B cell (primary cell): ENCODE data around the gene SFTPB. TPM values are rescaled to one million over a fixed set of nuclear protein-coding genes. Genes with fewer than 3 reads are reported as not detected.

Experiments used
- ATAC-seq: fragments of 200-7000 bp; cut with Tn5 transposase; one replicate; pipeline ENCODE4 v1.10.0; 2021; ENCODE audit warnings: low read depth, mild to moderate bottlenecking, moderate number of reproducible peaks, moderate library complexity
- CTCF ChIA-PET: fragments of 350-600 bp; sonication (Branson Sonifier 250); formaldehyde crosslinking; loops from one replicate; lab custom pipeline; 2021; ENCODE audit warnings: antibody characterized with exemption, inconsistent platforms; lab: Charles Lee
- POLR2A ChIA-PET: fragments of 350-600 bp; sonication (Branson Sonifier 250); formaldehyde crosslinking; loops from one replicate; lab custom pipeline; 2021; ENCODE audit warnings: antibody characterized with exemption; lab: Charles Lee
- DNase-seq: peaks from one replicate; pipeline ENCODE4 v3.0.0; 2013
- H2AFZ ChIP-seq: 2 replicates; pipeline ENCODE4 v1.6.1; 2012; ENCODE audit warnings: mild to moderate bottlenecking, low read depth, low read length; ENCODE audit not compliant: insufficient read depth, poor library complexity, severe bottlenecking
- H3K27ac ChIP-seq, 2 donors: 1 replicate in 1 of 2; 2 replicates in 1 of 2; pipeline ENCODE4 v1.5.1; 2012 to 2013; ENCODE audit warnings: low read length in 2 of 2, mild to moderate bottlenecking in 2 of 2, moderate library complexity in 1 of 2
- H3K27me3 ChIP-seq, 4 experiments: fragments of 200-600 bp in 1 of 4; sonication (generic) in 1 of 4; replicated peaks in 1 of 4; 1 replicate in 2 of 4; 2 replicates in 2 of 4; pipeline versions ENCODE4 v1.6.1 to v1.7.0; 2013 to 2016; ENCODE audit warnings: low read length in 3 of 4, mild to moderate bottlenecking in 2 of 4, mixed read lengths in 1 of 4, moderate library complexity in 1 of 4; ENCODE audit not compliant: insufficient read depth in 4 of 4, control insufficient read depth in 3 of 4; ENCODE audit errors: control extremely low read depth in 1 of 4
- H3K36me3 ChIP-seq, 2 experiments: replicated peaks in 1 of 2; 1 replicate in 1 of 2; 2 replicates in 1 of 2; pipeline versions ENCODE4 v1.6.1 to v1.7.1; 2013; ENCODE audit warnings: low read length in 1 of 2; ENCODE audit not compliant: insufficient read depth in 2 of 2, control insufficient read depth in 1 of 2; ENCODE audit errors: control extremely low read depth in 1 of 2, extremely low read depth in 1 of 2
- H3K4me1 ChIP-seq, 2 donors: fragments of 200-600 bp in 1 of 2; sonication (generic) in 1 of 2; 1 replicate in 1 of 2; 2 replicates in 1 of 2; pipeline versions ENCODE4 v1.5.1 to v1.6.1; 2013 to 2017; ENCODE audit warnings: low read length in 2 of 2; ENCODE audit not compliant: control insufficient read depth in 2 of 2, insufficient read depth in 2 of 2
- H3K4me2 ChIP-seq: replicated peaks from 2 replicates; pipeline ENCODE3; 2012; ENCODE audit warnings: mild to moderate bottlenecking, low read depth, low read length; ENCODE audit not compliant: poor library complexity, severe bottlenecking
- H3K4me3 ChIP-seq, 5 experiments: fragments of 200-600 bp in 1 of 5; sonication (generic) in 1 of 5; 1 replicate in 3 of 5; 2 replicates in 2 of 5; pipeline versions ENCODE4 v1.5.1 to v1.7.0; 2011 to 2016; ENCODE audit warnings: low read length in 4 of 5, mild to moderate bottlenecking in 4 of 5, low read depth in 2 of 5, control low read depth in 1 of 5, moderate library complexity in 1 of 5; ENCODE audit not compliant: insufficient read depth in 1 of 5; ENCODE audit errors: control extremely low read depth in 1 of 5, extremely low read depth in 1 of 5
- H3K79me2 ChIP-seq: fragments of 200-600 bp; sonication (generic); one replicate; pipeline ENCODE4 v1.6.0; 2016; ENCODE audit warnings: low read length; ENCODE audit not compliant: control insufficient read depth, insufficient read depth
- H3K9ac ChIP-seq: fragments of 200-600 bp; sonication (generic); 2 replicates; pipeline ENCODE4 v1.6.1; 2017; ENCODE audit warnings: mild to moderate bottlenecking, low read length, moderate library complexity
- H3K9me3 ChIP-seq, 3 donors: one replicate each; pipeline versions ENCODE4 v1.6.1 to v1.7.1; 2013; ENCODE audit warnings: low read length in 2 of 3; ENCODE audit not compliant: control insufficient read depth in 2 of 3, insufficient read depth in 1 of 3; ENCODE audit errors: control extremely low read depth in 1 of 3
- H4K20me1 ChIP-seq: 2 replicates; pipeline ENCODE4 v1.6.0; 2012; ENCODE audit warnings: mild to moderate bottlenecking, low read length; ENCODE audit not compliant: insufficient read depth, control insufficient read depth, poor library complexity, severe bottlenecking
- H3K27ac Mint-ChIP-seq: one replicate; pipeline ENCODE4 v1.8.0; 2021; ENCODE audit warnings: mixed read lengths
- H3K27me3 Mint-ChIP-seq: one replicate; pipeline ENCODE4 v1.8.0; 2021; ENCODE audit warnings: mixed read lengths
- H3K4me1 Mint-ChIP-seq: one replicate; pipeline ENCODE4 v1.8.0; 2021; ENCODE audit warnings: mixed read lengths
- H3K4me3 Mint-ChIP-seq: one replicate; pipeline ENCODE4 v1.8.0; 2021; ENCODE audit warnings: mixed read lengths
- H3K9me3 Mint-ChIP-seq: one replicate; pipeline ENCODE4 v1.8.0; 2022; ENCODE audit warnings: mixed read lengths; ENCODE audit not compliant: insufficient read depth
- EZH2 ChIP-seq: IDR thresholded peaks from 2 replicates; pipeline ENCODE4 v1.6.1; 2012; ENCODE audit warnings: borderline replicate concordance, low read depth, mild to moderate bottlenecking, moderate library complexity, low read length; ENCODE audit not compliant: insufficient read depth, poor library complexity, severe bottlenecking
- WGBS: methylation state at CpG from one replicate; pipeline ENCODE4 v1.1.5; 2013; ENCODE audit warnings: missing lambda C conversion rate; ENCODE audit not compliant: insufficient coverage; 5-methylcytosine and 5-hydroxymethylcytosine counted together
- intact Hi-C: fragments of 100-400 bp; cut with micrococcal nuclease; formaldehyde crosslinking; loops from one replicate; pipeline ENCODE4 v1.10.0; 2022
- polyA plus RNA-seq: library from polyadenylated mRNA; depleted of rRNA; stranded (reverse); fragments of >200 nt; gene quantifications from 2 replicates; pipeline ENCODE4 v1.2.3, GENCODE V29; 2012
- total RNA-seq, 2 donors: library from RNA; stranded (reverse); fragments of 120-200 nt in 1 of 2; gene quantifications; 1 replicate in 1 of 2; 2 replicates in 1 of 2; pipeline versions ENCODE4 v1.2.3 to v1.2.4, GENCODE V29; 2013 to 2022
- TF ChIP-seq, protein P1 (sequence below): fragments of 200-600 bp; IDR thresholded peaks from one replicate; pipeline ENCODE4 v1.8.0; 2022; ENCODE audit warnings: antibody characterized with exemption, mild to moderate bottlenecking

SFTPB gene
- total and polyA plus RNA-seq, 2 donors (not counting 1 experiment from before 2014, with no cell fraction given): not detected

GRCh38 chr2:85692039-85692645, 24.1 kb upstream of the SFTPB start:
- CTCF ChIA-PET: interaction anchor here (1.2 to 4.2 kb wide), 2 partner anchors 15 to 55 kb away, joined by 4 to 17 read pairs; no protein-coding TSS in a partner anchor
- H3K9me3 Mint-ChIP-seq: no peaks in the 10 kb centered on the region
- no peaks in the 10 kb centered on the region for H3K4me1 Mint-ChIP-seq
- H3K4me3 Mint-ChIP-seq: no peak overlapping the region
- ATAC-seq (no peak), DNase-seq (no peak)
- intact Hi-C loops: no loop called here
- H3K9me3 ChIP-seq: no peaks in the 10 kb centered on the region
- POLR2A ChIA-PET: no interaction called here
- no peak overlapping the region for H3K4me2 ChIP-seq
- TF ChIP-seq EZH2: no peak
- TF ChIP-seq, protein P1, sequence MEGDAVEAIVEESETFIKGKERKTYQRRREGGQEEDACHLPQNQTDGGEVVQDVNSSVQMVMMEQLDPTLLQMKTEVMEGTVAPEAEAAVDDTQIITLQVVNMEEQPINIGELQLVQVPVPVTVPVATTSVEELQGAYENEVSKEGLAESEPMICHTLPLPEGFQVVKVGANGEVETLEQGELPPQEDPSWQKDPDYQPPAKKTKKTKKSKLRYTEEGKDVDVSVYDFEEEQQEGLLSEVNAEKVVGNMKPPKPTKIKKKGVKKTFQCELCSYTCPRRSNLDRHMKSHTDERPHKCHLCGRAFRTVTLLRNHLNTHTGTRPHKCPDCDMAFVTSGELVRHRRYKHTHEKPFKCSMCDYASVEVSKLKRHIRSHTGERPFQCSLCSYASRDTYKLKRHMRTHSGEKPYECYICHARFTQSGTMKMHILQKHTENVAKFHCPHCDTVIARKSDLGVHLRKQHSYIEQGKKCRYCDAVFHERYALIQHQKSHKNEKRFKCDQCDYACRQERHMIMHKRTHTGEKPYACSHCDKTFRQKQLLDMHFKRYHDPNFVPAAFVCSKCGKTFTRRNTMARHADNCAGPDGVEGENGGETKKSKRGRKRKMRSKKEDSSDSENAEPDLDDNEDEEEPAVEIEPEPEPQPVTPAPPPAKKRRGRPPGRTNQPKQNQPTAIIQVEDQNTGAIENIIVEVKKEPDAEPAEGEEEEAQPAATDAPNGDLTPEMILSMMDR: no peak
- no peaks in the 10 kb centered on the region for H3K36me3 ChIP-seq
- peaks cover 5% of the 10 kb centered on the region for H3K27me3 Mint-ChIP-seq
- H3K27me3 ChIP-seq: peaks cover 0 to 2% (median 0%) of the 10 kb centered on the region in 4 experiments
- no peaks in the 10 kb centered on the region for H4K20me1 ChIP-seq
- WGBS: 65% methylated on average over 5 of the region's 5 CpGs
- no peak overlapping the region for H3K9ac ChIP-seq
- no peaks in the 10 kb centered on the region for H3K4me1 ChIP-seq
- H3K27ac ChIP-seq: no peak overlapping the region
- no peak overlapping the region for H3K4me3 ChIP-seq
- no peak overlapping the region for H3K27ac Mint-ChIP-seq
- no peaks in the 10 kb centered on the region for H3K79me2 ChIP-seq
- H2AFZ ChIP-seq: no peak overlapping the region

DNA sequence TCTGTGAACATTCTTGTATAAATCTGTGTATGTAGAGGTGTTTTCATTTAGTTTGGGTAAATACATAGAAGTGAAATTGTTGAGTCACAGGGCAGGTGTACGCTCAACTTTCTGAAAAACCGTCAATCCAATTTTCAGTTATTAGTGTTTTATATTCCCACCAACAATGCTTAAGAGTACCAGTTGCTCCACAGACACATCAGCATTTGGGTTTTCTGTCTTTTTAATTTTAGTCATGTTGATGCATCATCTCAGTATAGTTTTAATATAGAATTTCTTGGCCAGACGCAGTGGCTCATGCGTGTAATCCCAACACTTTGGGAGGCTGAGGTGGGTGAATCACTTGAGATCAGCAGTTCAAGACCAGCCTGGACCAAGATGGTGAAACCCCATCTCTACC, 22.9 kb upstream of the SFTPB start:
- Histone ChIP-seq H3K9ac (no peak overlapping the region), H3K27ac (no peak overlapping the region), H3K4me3 (no peak overlapping the region), H4K20me1 (no peaks in the 10 kb centered on the region), H3K4me1 (no peaks in the 10 kb centered on the region), H3K4me2 (no peak overlapping the region), H3K36me3 (no peaks in the 10 kb centered on the region), H3K9me3 (no peaks in the 10 kb centered on the region), H2AFZ (no peak overlapping the region), H3K79me2 (no peaks in the 10 kb centered on the region), H3K27me3 (peaks cover 0 to 2% (median 0%) of the 10 kb centered on the region in 4 experiments)
- H3K4me1 Mint-ChIP-seq: no peaks in the 10 kb centered on the region
- no peak overlapping the region for H3K4me3 Mint-ChIP-seq
- intact Hi-C loops: no loop called here
- peaks cover 5% of the 10 kb centered on the region for H3K27me3 Mint-ChIP-seq
- CTCF ChIA-PET: no interaction called here
- ATAC-seq (no peak), DNase-seq (no peak)
- no peak for TF ChIP-seq EZH2
- TF ChIP-seq, protein P1: no peak
- H3K9me3 Mint-ChIP-seq: no peaks in the 10 kb centered on the region
- no CpG with 5 or more reads among the region's 4 CpGs for WGBS
- no peak overlapping the region for H3K27ac Mint-ChIP-seq
- POLR2A ChIA-PET: no interaction called here
